Measurements from ENCODE around the gene TSPAN4.

TSPAN4 gene

GRCh38 chr11:849951-850774 is 7.5 kb downstream of the TSPAN4 start:
- CTCF ChIA-PET, result no interaction called here
- POLR2A ChIA-PET, result no interaction called here
- Histone ChIP-seq H3K36me3 (ENCODE audit: control insufficient read depth in 2 of 2, insufficient read depth in 1 of 2, low read length in 2 of 2) (no peaks in the 10 kb centered on the region), H3K4me1 (ENCODE audit: control insufficient read depth, insufficient read depth, low read length) (0 out of 2 replicates have a peak, but pooled peaks cover 2% of the 10 kb centered on the region), H3K27ac (ENCODE audit: extremely low read depth, low read depth, low read length) (no peak overlapping the region), H3K4me3 (ENCODE audit: low read depth, low read length) (peak overlapping the region; percentile 34), H3K9me3 (ENCODE audit: control insufficient read depth, insufficient read depth, low read depth, low read length) (no peaks in the 10 kb centered on the region)
- TF ChIP-seq HOXA7 (CRISPR knock-in tag; IDR thresholded peaks at IDR 0.05; ENCODE audit: borderline replicate concordance), result no peak
- peak; percentile 34; the same call in 1 of the 2 replicates for TF ChIP-seq KLF1 (tag by site-specific recombination; IDR thresholded peaks at IDR 0.05)

GRCh38 chr11:850775-851763 is 8.4 kb downstream of the TSPAN4 start:
- POLR2A ChIA-PET, result no interaction called here
- no peak overlapping the region for H3K27ac ChIP-seq (ENCODE audit: extremely low read depth, low read depth, low read length)
- CTCF ChIA-PET, result interaction anchor here (0.6 to 1.6 kb wide), 5 partner anchors 8 to 194 kb away, joined by 3 to 4 read pairs (median 3); no protein-coding TSS in a partner anchor
- TF ChIP-seq ZNF518A (tag by site-specific recombination; conservative IDR thresholded peaks at IDR 0.05; ENCODE audit: low read depth) (no peak), BCL11B (tag by site-specific recombination; IDR thresholded peaks at IDR 0.05; ENCODE audit: low read depth) (no peak), GLIS2 (tag by site-specific recombination; IDR thresholded peaks at IDR 0.05) (peak; percentile 53; the same call in 1 of the 2 replicates), ZNF785 (tag by site-specific recombination; IDR thresholded peaks at IDR 0.05) (no peak), ZBTB44 (tag by site-specific recombination; IDR thresholded peaks at IDR 0.05) (no peak), ZFHX2 (tag by site-specific recombination; conservative IDR thresholded peaks at IDR 0.05) (0 out of 2 replicates have a peak, but pooled peaks have one; percentile 16), ZBTB7A (tag by site-specific recombination; IDR thresholded peaks at IDR 0.05; ENCODE audit: low read depth) (no peak), ZNF23 (tag by site-specific recombination; IDR thresholded peaks at IDR 0.05; ENCODE audit: borderline replicate concordance) (no peak), ZNF623 (tag by site-specific recombination; IDR thresholded peaks at IDR 0.05) (no peak), ZNF600 (tag by site-specific recombination; IDR thresholded peaks at IDR 0.05) (0 out of 2 replicates have a peak, but pooled peaks have one; percentile 20), ZNF211 (tag by site-specific recombination; IDR thresholded peaks at IDR 0.05; ENCODE audit: low read depth) (no peak), ZNF10 (tag by site-specific recombination; IDR thresholded peaks at IDR 0.05) (no peak), ZNF792 (tag by site-specific recombination; IDR thresholded peaks at IDR 0.05) (no peak), PRDM2 (tag by site-specific recombination; IDR thresholded peaks at IDR 0.05; ENCODE audit: borderline replicate concordance) (no peak), EGR2 (tag by site-specific recombination; IDR thresholded peaks at IDR 0.05; ENCODE audit: low read depth) (peak; percentile 46; the same call in 1 of the 2 replicates), GLIS1 (tag by site-specific recombination; IDR thresholded peaks at IDR 0.05) (peak; percentile 52; the same call in 1 of the 2 replicates), ZNF777 (tag by site-specific recombination; IDR thresholded peaks at IDR 0.05; ENCODE audit: borderline replicate concordance) (no peak)

More at GRCh38 chr11:850775-851763, 8.4 kb downstream of the TSPAN4 start:
- H3K9me3 ChIP-seq (ENCODE audit: control insufficient read depth, insufficient read depth, low read depth, low read length), result no peaks in the 10 kb centered on the region
- H3K4me3 ChIP-seq (ENCODE audit: low read depth, low read length), result no peak overlapping the region
- 0 out of 2 replicates have a peak, but pooled peaks cover 2% of the 10 kb centered on the region for H3K4me1 ChIP-seq (ENCODE audit: control insufficient read depth, insufficient read depth, low read length)
- no peaks in the 10 kb centered on the region for H3K36me3 ChIP-seq (ENCODE audit: control insufficient read depth in 2 of 2, insufficient read depth in 1 of 2, low read length in 2 of 2)

Measured in HEK293 (cell line).